ENCODE measurements around the gene SEC23A.
"Not testable (repeated sequence)": the region's sequence is repeated elsewhere in the genome, so short reads cannot be mapped to it uniquely, and the experiment has no call there.

SEC23A gene

GRCh38 chr14:39028620-39029019, 74.4 kb downstream of the SEC23A start:
- DNase-seq, result no peak

- no peak for DNase-seq
These were observed 77.0 kb downstream of the SEC23A start for GRCh38 chr14:39025810-39026627.

- DNase-seq, result no peak
These were observed 77.7 kb downstream of the SEC23A start for GRCh38 chr14:39025250-39025809.

GRCh38 chr14:39023939-39024871, 78.8 kb downstream of the SEC23A start:
- no peak for DNase-seq

- DNase-seq, result not testable (repeated sequence)
These were observed 85.7 kb downstream of the SEC23A start for GRCh38 chr14:39017096-39018016.

- DNase-seq, result no peak
These were observed 86.3 kb downstream of the SEC23A start for GRCh38 chr14:39016733-39017095.

GRCh38 chr14:39015964-39016577, 87.0 kb downstream of the SEC23A start:
- DNase-seq, result no peak

- DNase-seq, result peak; percentile 42 to 51
These were observed 87.6 kb downstream of the SEC23A start for GRCh38 chr14:39015360-39015961.

- no peak for DNase-seq
These were observed 88.6 kb downstream of the SEC23A start for GRCh38 chr14:39014460-39014859.

GRCh38 chr14:39008965-39009364, 94.1 kb downstream of the SEC23A start:
- not testable (repeated sequence) for DNase-seq

GRCh38 chr14:39006721-39007410, 96.2 kb downstream of the SEC23A start:
- DNase-seq, result no peak

- no peak for DNase-seq
These were observed 97.8 kb downstream of the SEC23A start for GRCh38 chr14:39005044-39005880.

GRCh38 chr14:38999949-39000348, 103.1 kb downstream of the SEC23A start:
- DNase-seq, result no peak

- peak; percentile 36 to 51 for DNase-seq
These were observed 108.3 kb downstream of the SEC23A start for GRCh38 chr14:38994731-38995130.

GRCh38 chr14:38993981-38994380, 109.1 kb downstream of the SEC23A start:
- DNase-seq, result no peak

GRCh38 chr14:38992067-38992844, 110.8 kb downstream of the SEC23A start:
- no peak for DNase-seq

GRCh38 chr14:38991299-38991698, 111.7 kb downstream of the SEC23A start:
- DNase-seq, result no peak

GRCh38 chr14:38989922-38990546, 113.0 kb downstream of the SEC23A start:
- peak in 1 of 2 donors; percentile 11 for DNase-seq
